ACHN (cell line): Measurements from ENCODE around the gene CD9.
"Not testable (repeated sequence)": the region's sequence is repeated elsewhere in the genome, so short reads cannot be mapped to it uniquely, and the experiment has no call there.

ENCODE experiments used
- DNase-seq: peaks from one replicate; pipeline ENCODE4 v3.0.0-alpha.2; 2015
- in situ Hi-C: cut with HindIII; loops from 2 replicates; pipeline ENCODE4 v1.10.0; 2017; ENCODE audit warnings: low sequenced_read_pairs, low pct_ligation_motif_present, low pct_unique_long_range_greater_than_20kb

Gene CD9

DNA sequence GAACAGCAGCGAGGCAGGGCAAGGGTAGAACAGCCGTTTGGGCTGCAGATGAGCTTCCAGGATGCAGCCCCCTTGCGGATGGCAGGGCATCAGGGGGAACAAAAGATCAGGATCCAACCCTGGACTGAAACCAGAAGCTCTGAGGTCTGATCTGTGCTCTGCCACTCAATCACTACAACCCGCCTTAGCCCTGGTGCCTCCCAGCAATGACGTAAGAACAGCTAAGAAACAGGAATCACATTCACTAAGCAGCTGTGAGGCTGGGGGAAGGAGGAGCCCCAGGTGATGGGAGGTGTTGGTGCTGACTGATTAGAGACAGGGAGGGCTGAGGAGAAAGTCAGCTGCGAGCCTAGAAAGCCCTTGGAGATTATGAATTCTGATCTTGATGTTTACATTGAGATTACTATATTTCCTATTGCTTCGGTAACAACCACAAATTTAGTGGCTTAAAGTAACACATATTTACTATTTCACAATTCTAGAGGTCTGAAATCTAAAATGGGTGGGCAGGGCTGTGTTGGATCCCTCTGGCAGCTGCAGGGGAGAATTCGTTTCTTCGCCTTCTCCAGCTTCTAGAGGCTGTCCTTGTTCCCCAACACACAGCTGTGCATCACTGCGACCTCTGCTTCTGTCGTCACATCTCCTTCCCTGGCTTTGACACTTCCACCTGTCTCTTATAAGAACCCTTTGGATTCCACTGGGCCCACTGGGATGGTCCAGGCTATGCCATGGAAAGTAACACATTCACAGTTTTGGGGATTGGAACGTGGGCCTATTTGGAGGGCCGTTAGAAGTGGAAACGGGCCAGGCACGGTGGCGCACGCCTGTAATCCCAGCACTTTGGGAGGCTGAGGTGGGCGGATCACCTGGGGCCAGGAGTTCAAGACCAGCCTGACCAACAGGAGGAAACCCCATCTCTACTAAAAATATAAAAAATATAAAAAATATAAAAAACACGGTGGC lies 6.1 kb upstream of the CD9 start:
- DNase-seq, result no peak

DNA sequence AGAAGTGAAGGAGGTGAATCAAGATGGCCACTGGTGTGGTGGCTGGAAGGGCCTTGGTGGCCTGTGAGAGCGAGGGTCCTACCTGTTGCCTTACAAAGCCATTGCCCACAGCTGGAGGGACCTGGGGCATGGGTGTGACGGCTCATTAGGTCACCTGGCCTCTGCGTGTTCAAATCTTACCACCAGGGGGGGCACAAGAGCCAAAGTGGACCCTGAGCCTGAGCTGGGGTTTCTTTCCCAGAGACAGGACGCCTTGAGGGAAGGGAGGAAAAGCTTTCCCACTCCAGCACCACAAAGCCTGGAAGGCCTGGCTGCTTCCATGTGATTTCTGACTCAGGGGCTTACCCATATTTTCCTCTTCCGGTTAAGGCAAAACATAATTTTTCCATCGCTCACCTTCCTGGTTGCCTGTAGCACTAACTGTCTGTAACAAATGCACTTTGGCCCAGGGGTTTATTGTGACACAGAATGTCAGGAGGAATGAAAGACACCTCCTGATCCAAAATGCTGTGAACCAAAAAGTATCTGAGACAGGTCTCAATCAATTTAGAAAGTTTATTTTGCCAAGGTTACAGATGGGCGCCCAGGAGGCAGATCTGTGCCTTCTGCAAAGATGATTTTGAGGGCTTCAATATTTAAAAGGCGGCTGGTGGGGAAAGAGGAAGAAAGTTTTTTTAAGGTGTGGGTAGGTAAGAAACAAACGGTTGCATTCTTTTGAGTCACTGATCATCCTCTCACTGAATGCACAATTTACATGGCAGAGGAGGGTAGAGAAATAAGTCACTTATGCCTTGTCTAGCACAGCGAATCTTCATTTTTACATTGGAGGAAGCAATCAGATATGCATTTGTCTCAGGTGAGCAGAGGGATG lies 4.3 kb upstream of the CD9 start:
- peak; percentile 90 for DNase-seq
- in situ Hi-C loops, result no loop called here

More for the DNA sequence above, 6.1 kb upstream of the CD9 start:
- in situ Hi-C loops, result no loop called here

DNA sequence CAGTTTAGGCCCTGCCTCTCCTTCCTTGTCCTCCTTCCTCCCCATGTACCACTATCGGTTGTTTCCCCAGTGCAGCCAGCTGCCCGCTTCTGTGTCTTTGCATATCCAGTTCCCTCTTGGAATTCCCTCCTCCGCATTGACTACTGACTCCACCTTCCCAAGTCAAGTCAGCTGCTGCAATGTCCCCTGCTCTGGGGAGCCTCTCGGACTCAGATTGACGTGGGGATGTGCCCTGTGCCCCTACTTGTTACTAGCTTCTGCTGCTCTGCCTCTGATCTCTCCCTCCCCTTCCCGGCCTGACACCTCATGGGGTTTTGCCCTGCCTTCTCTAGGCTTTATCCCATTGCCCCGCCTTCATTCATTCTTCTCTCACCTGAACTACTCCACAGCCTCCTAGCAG lies 2.1 kb upstream of the CD9 start:
- in situ Hi-C loops, result no loop called here
- no peak for DNase-seq

DNA sequence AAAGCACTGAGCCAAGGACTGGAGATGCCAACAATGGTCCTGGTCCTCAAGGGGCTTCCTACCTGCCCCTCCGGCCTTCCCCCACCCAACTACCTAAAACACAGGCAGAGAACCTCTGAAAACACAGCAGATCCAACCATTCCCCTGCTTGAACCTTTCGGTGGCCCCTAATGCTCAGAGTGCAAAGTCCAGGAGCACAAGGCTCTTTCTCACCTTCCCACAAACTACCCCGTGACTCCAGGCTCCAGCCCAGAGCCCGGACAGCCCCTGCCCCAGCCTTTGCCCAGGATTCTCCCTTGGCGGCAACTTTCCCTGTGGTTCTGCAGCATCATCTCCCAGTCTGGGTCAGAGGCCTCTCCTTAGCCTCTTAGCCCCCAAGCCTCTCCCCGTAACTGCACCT lies 1.6 kb upstream of the CD9 start:
- in situ Hi-C loops, result no loop called here
- no peak for DNase-seq

DNA sequence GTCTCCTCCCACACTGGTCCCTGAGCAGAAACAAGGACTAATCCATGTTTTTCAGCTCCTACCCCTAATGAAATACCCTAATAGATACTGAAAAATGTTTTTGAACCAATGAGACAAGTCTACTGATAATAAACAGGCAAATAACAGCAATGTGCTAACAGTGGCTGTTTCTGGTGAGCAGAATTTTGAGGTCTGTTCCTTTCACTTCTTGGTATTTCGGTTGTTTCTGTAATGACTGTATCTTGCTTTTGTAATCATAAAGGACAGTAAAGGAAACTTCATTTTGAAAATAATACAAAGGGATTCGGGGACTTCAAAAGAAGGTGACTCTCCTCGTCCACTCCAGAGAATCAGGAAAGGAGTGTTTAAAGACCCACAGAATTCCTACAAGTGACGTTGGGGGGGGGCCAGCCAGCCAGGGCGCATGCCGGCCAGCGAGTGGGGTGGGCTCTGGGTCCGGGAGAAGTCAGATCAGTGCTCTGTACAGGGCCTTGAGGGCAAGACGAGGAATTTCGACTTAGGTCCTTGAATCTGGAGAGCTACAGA lies 1.1 kb upstream of the CD9 start:
- in situ Hi-C loops, result no loop called here
- DNase-seq, result no peak

DNA sequence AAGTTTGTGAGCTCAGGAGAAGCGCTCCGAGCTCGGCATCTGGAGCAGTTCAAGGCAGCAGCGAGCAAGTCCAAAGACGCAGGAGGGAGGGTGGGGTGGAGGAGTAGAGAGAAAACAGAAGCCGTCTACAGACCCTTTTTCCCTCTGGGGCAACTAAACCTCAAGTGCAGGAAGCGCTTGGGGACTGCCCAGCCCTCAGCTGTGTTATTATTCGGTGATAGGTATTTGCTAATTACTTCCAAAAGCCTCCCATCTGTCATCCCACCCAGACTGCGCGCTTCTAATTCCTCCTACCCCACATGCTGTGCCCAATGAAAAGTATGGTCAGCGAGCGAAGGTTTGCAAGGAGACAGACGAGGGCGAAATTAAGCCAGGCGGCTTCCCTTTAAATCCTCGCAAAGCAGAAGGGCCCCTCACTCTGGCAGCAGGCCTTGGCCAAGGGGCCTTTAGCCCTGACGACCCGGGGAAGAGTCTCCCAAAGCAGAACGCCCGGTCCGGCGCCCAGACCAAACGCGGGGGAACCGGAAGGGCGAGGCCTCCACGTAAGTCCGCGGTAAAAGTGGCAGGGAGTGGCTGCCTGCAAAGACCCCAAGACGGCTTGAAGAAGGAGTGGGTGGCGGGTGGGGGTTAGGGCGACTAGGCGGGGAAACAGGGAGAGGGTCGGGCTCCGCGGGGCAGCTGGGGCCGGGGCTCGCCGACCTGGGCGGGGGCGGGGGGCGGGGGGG lies 507 bp upstream of the CD9 start:
- DNase-seq, result no peak
- in situ Hi-C loops, result no loop called here

DNA sequence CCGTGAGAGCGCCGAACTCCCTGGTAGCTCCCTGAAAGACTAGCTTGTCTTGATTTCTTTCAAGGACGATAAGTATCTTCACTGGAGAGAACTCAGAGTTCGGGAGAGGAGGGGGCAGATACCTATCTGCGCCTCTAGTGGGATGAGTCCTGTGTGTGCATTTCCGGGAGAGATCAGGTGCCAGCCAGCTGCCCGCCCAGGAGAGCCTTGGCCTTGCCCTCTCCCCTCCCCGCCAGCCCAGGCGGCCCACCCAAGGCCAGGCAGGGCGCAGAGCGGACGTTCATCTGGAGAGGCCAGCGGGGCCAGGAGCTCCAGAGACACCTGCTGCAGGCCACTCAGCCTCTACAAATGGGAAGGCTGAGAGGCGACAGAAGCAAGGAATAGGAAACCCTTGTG lies 1.0 kb downstream of the CD9 start:
- in situ Hi-C loops, result no loop called here
- DNase-seq, result peak; percentile 69

DNA sequence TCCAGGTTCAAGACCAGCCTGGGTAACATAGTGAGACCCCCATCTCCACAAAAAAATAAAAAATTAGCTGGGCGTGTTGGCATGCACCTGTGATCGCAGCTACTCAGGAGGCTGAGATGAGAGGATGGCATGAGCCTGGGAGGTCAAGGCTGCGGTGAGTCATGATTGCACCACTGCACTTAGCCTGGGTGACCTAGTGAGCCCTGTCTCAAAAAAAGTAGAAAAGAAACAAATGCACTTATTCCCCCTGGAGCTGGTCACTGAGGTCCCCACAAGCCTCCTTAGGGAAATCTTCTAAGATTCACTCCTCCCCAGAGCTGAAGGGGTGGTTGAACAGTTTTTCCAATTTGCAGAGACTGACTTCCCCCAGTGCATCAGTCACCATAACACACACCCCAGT lies 1.6 kb downstream of the CD9 start:
- in situ Hi-C loops, result no loop called here
- DNase-seq, result peak; percentile 38

DNA sequence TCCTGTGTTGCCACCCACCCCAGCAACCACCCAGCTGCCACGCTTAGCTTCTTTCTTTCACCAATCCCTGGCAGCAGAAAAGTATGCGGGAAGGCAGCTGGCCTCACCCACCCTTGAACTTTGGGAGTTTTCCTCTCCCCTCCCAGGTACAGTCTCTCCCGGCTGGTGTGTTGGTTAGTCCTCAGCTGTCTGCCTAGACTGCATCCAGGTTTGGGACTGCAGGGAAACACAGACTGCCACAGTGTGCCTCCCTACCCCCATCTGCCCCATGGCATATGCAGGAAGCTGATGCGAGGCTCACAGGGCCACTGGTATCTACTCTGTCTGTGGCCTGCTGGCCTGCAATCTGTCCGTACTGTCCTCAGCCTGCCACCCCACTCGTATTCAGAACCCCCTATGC lies 2.1 kb downstream of the CD9 start:
- no peak for DNase-seq
- in situ Hi-C loops, result no loop called here

DNA sequence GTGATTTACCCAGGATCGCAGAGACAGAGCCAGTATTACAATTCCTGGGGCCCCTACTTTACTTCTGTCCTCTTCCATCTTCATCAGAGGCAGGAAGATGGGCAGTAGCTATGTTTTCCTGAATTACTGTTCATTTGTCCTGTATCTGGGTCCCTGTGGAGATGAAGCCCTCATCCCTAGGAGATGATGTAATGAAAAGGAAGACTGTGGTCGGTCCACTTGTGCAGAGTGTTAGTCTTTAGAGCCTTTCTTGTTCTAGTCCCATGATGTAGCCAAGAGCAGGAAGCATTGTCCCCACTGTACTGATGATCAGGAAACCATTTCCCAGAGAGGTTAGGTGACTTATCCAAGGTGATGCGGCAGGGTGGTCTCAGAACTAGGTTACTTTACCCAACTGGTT lies 2.6 kb downstream of the CD9 start:
- in situ Hi-C loops, result no loop called here
- DNase-seq, result no peak

DNA sequence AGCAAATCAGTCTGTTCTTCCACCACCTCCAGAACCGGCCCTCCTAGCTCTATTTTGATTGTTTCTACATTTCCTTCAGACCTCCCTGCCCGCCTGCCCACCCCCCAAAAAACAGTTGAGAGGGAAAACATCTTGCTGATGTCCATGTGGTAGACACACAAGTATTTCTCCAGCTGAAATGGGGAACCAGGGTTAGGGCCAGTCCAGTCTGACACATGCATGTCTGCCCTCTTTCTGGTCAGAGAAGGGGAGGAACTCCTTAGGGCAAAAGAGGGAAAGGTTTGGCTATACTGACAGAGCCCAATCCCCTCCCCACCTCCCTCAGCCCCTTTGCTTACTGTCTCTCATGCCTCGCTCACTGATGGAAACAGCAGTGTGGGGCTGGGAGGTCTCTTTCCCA lies 3.4 kb downstream of the CD9 start:
- in situ Hi-C loops, result no loop called here
- DNase-seq, result no peak

DNA sequence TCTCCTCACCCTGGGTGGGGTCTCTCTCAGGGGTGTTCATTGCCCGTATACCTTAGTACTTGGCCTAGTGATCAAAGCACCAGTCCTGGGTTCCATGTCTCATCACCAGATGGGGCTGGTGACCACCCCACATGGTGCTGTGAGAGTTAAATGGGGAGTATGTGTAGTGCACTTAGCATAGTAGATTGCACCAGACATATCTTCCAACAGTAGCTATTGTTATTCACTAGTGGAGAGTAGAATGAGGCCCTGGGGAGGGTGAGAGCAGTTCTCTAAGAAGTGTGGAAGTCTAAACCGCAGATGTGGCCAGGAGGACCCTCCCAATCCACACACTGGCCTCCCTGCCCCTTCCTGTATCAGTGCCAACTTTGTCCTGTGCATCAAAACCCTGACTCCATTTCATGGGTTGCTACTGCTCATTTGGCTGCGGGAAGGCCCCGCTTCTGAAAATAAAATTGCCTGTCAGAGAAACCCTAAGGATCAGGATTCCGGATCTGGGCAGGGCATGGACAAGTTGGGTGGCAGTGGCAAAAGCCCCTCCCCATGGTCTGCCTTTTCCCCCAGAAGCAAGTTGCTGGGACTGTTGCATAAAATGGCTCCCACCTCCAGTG lies 4.4 kb downstream of the CD9 start:
- in situ Hi-C loops, result no loop called here
- no peak for DNase-seq

DNA sequence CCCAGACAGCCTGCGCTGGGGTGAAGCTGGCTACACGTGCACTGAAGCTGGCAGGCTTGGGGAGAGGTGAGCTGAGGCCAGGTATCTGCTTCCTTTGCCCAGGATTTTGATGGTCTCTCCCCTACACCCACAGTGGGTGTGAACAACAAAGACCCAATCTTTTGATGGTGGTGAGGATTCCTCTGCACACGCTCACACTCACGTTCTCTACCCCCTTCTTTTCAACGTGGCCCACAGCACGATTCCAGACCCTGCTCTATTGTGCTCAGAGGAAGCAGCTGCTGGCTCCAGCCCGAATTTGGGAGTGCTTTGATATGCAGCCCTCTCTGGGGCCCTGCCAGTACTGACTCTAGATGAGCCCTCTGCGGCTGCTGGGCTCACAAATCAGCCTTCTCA lies 4.9 kb downstream of the CD9 start:
- no peak for DNase-seq
- in situ Hi-C loops, result no loop called here

DNA sequence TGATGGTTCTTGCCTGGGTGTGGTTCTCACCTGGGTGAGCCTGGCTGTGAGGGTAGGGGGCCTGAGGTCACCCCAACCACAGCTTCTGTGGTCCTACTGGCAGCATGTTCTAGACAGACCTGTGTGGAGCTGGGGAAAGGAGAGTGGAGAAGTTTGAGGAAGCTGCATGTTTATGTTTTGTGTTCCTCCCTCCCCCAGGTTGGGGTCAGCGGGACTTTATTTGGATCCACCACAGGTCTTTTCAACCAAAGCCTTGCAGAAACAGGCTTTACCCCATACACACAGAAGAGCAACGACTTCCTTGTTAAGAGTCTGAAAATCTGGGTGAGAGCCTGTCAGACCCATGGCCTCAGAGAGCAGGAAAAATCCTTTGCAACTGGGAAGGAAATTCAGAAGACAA lies 5.6 kb downstream of the CD9 start:
- in situ Hi-C loops, result no loop called here

DNA sequence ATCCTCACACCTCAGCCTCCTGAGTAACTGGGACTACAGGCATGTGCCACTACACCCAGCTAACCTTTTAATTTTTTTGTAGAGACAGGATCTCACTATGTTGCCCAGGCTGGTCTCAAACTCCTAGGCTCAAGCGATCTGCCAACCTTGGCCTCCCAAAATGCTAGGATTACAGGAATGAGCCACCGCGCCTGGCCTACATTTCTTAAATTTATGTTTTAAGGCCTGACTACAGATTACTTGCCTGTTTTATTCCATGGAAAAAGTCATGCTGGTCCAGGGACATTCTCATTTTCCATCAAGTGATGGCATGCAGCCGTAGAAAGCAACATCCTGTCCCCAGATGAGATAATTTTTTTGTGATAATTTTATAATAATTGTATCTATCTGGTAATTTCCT lies 6.1 kb downstream of the CD9 start:
- in situ Hi-C loops, result no loop called here
- no peak for DNase-seq

More for the DNA sequence above, 5.6 kb downstream of the CD9 start:
- no peak for DNase-seq

DNA sequence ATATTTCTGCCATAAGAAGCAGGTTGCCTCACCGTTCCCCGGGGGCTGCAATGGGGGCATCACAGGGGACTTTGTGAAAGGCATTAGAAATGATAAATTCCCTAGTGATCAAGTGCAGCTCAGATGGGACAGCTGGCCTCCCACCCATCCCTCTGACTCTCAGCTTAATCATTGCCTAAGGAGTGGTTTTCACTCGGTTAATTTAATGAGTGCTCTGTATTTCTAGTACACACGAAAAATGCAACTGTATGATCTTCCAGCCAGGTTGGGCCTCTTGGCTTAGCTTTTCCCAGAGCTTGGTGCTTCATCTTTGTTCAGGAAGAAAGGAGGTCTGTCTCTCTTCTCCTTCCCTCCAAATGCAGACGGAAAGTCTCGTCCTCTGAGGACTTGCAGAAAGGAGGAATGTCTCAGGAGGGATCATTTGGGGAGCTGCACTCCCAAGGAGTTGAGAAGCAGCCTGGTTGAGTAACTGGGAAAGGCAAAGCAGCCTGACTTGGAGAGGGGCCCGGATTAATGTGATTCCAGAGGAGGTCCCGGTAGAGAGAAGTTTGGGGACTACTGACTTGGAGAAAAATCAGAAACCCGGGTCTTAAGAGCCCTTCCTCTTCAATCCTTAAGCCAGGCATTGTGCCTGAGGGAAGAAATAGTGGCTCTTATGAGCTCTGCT lies 7.2 kb downstream of the CD9 start:
- in situ Hi-C loops, result no loop called here
- DNase-seq, result peak; percentile 76

DNA sequence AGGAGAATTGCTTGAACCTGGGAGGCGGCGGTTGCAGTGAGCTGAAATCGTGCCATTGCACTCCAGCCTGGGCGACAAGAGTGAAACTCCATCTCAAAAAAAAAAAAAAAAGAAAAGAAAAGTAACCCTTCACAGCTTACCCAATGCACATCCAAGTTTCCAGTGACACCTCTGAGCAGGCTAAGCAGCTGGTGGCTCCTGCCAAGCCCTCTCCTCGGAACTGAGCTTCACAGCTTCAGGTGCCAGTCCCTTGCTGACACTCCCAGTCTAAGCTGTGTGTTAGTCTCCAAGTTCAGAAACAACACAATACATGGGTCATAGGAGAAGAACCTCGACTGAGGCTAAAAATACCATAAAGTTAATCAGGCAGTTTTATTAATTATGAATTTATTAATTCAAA lies 7.9 kb downstream of the CD9 start:
- DNase-seq, result no peak
- in situ Hi-C loops, result no loop called here

DNA sequence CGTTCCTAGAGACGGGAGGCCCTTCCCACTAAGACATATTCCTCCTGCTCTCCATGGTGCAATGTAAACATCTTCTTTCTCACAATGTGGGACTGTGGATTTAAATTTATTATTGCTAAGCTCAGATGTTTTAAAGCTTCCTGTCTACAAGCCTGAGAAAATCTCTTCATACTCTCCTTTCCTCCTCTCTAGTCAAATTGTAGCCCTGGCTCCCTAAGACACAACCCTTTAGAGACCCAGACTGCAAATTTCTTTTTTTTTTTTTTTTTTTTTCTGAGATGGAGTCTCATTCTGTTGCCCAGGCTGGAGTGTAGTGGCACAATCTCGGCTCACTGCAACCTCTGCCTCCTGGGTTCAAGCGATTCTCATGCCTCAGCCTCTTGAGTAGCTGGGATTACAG lies 9.2 kb downstream of the CD9 start:
- DNase-seq, in situ Hi-C loops: not testable (repeated sequence)
